CD4-positive, alpha-beta T cell treated with Interleukin-15 for 1 hour (primary cell): ENCODE measurements around the gene MYEF2.
A peak's percentile ranks its signal among the peaks of the same experiment; 100 is the strongest.

Experiments
- DNase-seq: peaks from one replicate; pipeline ENCODE4 v3.0.0-alpha.2; 2020

The MYEF2 gene, protein sequence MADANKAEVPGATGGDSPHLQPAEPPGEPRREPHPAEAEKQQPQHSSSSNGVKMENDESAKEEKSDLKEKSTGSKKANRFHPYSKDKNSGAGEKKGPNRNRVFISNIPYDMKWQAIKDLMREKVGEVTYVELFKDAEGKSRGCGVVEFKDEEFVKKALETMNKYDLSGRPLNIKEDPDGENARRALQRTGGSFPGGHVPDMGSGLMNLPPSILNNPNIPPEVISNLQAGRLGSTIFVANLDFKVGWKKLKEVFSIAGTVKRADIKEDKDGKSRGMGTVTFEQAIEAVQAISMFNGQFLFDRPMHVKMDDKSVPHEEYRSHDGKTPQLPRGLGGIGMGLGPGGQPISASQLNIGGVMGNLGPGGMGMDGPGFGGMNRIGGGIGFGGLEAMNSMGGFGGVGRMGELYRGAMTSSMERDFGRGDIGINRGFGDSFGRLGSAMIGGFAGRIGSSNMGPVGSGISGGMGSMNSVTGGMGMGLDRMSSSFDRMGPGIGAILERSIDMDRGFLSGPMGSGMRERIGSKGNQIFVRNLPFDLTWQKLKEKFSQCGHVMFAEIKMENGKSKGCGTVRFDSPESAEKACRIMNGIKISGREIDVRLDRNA

DNA sequence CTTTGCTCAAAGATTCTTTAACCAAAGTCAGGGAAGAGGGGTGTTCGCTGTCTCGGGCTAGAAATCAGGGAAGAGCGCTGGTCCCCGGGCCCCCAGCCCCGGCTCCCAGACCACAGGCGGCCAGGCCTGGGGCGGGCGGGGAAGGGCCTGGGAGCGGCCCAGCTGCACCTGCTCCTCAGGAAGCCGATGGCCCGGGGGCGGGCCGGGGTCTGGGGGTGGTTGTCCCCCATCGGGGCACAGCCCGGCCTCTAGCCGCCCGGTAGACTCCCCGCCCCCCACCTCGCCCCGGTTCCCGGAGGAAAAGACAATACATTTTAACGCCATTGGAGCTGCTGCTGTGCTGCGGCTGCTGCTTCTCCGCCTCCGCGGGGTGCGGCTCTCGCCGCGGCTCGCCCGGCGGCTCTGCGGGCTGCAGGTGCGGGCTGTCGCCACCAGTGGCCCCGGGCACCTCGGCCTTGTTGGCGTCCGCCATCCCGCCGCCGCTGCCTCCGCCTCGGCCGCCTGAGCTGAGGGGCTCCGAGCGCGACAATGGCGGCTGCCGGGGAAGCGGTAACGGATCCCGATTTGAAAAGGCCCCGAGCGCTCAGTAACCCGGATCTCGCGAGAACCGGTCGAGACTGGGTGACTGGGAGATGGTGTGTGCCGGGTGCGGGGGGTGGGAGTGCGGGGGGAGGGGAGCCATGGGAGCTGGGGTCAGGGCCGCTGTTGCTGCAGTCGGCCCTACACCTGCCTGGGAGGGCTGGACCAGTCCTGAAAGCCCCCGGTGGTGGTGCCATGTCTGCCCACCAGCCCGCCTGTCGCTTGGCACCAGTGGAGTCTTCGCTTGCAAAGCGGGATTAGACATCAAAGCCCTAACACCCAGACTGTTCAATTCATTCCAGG, at the start of gene MYEF2:
MYEF2 (minus strand) TSS at position 530 of the 882 bp plus-strand sequence; CDS start at position 472, 58 bp downstream.
- peak; percentile 72 for DNase-seq

- DNase-seq, result no peak
Observed at GRCh38 chr15:48225771-48226170, 47.7 kb upstream of the MYEF2 start.

DNA sequence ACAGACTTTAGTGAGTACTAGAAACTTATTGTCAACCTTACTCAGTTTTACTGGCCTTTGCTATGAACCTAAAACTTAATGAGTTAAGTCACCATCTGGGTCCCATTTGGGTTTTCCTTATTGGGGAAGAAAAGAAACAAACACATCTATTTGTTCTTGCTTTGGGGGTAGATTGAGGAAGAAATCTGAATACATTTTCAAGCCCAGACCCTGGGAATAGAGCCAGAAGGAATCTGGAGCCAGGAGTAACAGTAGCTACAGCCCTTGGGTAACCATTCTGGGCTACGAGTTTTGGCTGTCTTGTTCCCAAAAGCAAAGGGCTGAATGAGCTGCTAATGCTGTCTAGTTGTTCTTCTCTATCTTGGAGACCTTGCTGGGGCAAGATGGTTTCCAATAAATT, 44.5 kb upstream of the MYEF2 start:
- no peak for DNase-seq

GRCh38 chr15:48221885-48222284, 43.8 kb upstream of the MYEF2 start:
- no peak for DNase-seq

DNA sequence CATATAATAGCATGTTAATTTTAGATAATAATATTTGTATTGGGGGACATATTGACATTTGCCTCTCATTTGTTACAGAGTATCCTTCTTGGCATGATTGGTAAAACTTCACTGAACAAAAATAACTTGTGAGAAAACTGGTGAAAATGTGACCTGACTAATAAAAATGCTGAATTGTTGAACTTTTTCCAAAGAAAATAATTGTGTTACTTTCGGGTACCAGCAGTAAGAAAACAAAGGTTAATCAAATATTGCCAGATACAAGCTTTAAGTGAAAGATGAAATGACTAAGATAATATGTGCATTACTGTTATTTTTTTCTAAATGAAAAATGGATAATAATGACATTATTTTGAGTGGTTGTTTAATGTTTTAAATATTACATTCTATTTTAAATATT, 43.2 kb upstream of the MYEF2 start:
- no peak for DNase-seq

DNA sequence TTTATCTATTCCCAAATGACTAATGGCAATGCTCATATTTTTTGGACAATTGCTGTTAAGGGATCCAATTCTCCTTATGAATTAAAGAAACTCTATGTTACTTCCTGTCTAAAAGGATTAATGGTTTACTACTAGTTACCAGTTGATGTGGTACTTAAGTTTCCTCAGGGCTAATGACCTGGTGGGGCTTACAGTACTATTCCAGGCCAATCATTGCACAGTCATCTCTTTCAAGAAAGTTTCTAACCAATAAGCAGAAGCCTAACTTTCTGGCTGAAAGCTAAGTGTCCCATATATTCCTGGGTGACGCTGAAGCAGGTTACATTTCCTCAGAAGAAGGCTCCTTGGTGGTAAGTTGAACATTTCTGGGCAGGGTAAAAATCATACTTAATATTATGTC, 27.9 kb upstream of the MYEF2 start, which contains the start of gene SLC12A1:
SLC12A1 (plus strand) TSS at position 322 of the 400 bp plus-strand sequence. CDS start 1,418 bp downstream, outside the sequence.
- DNase-seq, result no peak

DNA sequence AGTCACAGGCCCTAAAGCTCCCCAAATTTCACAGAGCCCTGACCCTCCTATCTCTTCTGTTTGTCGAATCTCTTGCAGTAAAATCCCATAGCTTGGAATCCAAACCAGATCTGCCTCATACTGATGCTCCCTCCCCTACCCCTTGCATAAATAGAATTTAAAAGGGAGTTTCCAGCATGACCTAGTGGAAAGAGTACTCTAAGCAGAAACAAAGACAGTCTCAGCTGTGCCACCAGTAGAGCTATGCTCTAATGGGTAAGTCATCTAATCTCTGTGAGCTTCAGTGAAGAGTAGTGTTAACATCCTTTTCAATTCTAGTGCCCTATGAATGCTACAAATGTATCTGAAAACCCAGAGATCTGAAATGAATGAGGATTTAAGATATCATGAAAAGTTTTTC, 24.0 kb upstream of the MYEF2 start:
- no peak for DNase-seq

DNA sequence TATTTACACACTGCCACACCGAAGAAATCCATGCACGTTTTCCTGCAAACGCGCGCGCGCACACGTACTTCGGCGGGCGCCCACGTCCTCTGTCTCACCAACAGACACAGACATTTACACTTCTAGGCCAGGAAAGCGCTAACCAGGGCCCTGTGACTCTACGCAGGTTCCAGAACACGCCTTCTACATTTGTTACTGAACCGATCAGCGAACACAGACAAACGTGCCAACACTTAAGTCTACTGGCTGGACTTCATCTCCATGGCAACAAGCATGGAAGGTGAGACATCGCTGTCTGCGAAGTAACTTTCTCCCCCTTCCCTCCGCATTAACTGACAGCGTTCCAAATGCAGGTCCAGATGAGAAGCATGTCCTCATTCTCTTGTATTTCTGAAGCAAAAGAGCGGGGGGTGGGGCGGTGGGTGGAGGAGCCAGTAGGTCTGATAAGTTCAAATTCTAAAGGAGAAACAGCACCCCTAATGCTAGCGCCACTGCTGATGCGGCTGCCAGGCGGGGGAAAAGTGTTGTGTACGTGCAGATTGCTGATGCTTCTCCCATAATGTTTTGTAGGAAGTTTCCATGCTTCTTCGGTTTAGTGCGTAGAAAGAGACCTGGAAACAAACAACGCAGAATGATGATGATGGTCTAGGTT, 13.6 kb upstream of the MYEF2 start, which contains the start of gene CTXN2:
CTXN2 (plus strand) TSS at position 92 of the 652 bp plus-strand sequence. CDS start 9,636 bp downstream, outside the sequence.
- DNase-seq, result no peak

DNA sequence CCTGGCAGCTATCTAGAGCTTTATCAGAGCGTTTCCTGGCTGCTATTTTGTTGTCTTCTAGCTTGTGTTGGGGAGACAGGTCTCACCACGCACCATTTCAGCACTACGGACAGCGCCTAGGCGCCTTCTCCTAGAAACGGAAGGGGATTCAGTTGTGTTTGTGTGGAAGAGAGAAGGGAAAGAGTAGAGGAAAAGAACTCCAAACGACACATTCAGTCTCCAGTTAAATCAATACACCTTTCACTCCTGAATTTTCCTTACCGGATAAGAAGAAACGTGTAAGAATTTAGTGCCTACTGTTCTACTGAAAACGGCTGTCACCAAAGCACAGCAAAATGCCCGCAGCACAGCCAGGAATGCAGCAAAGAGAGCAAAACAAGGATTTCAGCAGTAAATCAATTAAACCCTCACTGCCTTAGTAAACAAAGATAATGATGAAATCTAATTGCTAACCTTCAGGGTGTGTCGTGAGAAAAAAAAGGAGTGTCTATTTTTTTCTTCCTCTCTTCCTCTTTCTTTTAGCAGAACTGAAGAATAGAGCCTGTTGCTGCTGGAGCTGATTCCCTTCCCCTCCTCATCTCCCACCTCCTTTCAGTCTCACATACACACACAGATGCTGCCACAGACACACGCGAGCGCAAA, 13.0 kb upstream of the MYEF2 start:
- no peak for DNase-seq

- DNase-seq, result no peak
Observed at GRCh38 chr15:48186271-48186670, 8.2 kb upstream of the MYEF2 start.

- DNase-seq, result no peak
Observed at GRCh38 chr15:48185529-48185928, 7.4 kb upstream of the MYEF2 start.

GRCh38 chr15:48182749-48183148, 4.7 kb upstream of the MYEF2 start:
- no peak for DNase-seq

- no peak for DNase-seq
Observed at GRCh38 chr15:48178648-48178931, 495 bp upstream of the MYEF2 start.

DNA sequence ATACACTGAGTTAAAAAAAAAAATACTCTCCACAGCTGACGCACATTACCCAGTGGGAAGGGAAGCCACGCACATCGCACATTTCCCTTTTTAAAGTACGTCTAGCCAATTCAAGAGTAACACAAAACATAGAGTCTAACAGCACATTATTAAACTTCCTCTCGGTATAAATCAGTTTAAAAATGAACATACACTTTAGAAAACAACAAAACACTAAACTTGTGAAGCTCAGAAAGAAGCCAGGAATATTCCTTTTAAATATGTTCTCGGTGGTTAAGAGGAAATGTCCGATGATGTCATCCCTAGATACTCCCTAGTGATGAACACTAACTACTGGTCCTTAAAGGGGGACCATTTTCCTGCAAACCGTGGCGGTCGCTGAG, 721 bp downstream of the MYEF2 start:
- peak; percentile 19 for DNase-seq

DNA sequence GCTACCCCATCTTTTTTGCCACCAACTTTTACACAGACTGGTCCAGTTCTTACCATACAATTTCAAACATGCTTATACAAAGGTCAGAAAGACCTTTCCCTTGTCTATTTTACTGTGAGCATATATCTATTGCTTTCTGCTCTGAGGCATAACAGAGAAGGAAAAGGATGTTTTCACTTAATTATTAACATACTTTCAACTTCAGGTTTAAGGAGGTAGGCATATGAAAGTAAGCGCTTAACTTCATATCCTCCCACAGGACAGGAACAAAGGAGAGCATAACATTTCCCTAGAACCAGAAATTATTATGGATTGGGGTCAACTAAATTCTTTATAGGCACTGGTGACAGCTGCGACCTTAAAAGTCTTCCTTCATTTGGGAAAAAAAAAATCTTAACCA, 1.1 kb downstream of the MYEF2 start:
- no peak for DNase-seq

GRCh38 chr15:48176112-48176511, 2.0 kb downstream of the MYEF2 start:
- DNase-seq, result no peak

DNA sequence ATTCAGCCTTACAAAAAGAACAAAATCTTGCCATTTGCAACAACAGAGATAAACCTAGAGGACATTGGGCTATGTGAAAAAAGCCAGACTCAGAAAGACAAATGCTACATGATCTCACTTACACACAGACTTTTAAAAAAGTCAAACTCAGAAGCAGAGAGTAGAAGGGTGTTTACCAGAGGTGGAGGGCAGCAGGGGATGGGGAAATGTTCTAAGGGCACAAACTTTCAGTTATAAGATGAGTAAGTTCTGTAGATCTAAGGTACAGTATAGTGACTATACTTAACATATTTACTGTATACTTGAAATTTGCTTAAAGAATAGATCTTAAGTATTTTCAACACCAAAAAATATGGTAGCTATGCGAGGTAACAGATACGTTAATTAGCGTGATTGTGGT, 3.0 kb downstream of the MYEF2 start:
- no peak for DNase-seq

DNA sequence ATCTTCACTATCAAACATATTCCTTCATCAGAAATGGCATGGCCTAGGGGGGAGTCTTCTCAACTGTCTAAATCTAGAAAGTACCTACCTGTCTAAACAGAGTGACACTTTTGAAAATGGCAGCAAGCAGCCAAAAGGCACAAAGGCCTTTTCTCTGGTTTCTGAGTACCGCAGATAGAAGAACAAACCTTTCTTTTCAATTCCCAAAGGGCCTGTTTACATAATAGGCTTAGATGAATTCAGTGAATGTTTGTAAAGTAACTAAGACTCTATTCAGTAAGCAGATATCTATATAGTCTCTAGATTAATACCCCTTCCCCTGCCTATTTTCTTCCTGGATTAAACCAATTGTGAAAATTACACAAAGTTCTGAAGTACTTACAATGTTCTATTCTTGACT, 7.1 kb downstream of the MYEF2 start:
- DNase-seq, result no peak

GRCh38 chr15:48168616-48169015, 9.5 kb downstream of the MYEF2 start:
- DNase-seq, result no peak

- no peak for DNase-seq
Observed at GRCh38 chr15:48153526-48153925, 24.6 kb downstream of the MYEF2 start.

DNA sequence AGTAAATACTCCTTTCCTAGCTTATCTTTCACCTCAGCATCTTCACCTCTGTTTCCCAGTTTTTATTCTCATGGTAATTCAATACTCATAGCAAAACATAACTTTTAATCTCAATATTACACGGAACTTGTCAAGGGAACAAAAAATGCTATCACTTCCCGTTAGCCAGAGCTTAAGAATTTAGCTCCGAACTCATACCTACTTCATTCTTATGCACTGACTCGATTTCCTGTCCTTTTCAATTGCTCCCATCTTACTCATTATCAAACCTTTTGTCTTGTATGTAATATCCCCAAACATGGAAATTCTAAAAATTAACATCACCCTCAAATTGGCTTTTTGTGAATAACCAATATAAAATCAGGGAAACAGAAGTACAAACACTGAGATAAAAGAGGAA, 28.2 kb downstream of the MYEF2 start:
- DNase-seq, result no peak

DNA sequence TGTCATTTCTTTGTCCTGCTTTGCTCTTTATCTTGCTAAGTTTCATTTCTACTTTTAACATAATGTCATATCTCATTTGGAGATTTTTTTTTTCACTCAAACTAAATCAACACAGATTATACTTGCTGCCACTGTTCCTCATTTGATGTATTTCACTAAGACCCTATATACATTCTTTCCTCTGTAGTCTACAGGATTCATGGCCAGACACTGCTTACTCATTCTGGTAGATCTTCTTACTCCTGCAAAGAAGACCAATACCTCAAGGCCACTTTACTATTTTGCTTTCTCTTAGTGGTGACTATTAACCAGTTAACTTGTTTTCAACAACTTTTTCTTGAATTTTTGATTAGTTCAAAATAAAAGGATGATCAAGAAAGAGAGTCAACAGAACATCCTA, 30.7 kb downstream of the MYEF2 start:
- DNase-seq, result no peak

GRCh38 chr15:48145923-48146322, 32.2 kb downstream of the MYEF2 start:
- no peak for DNase-seq
